Middle frontal gyrus (tissue), 1 donor: Measurements from ENCODE around the gene HMGXB3.

ENCODE experiments used
- DNase-seq: peaks from one replicate; pipeline ENCODE4 v3.0.0-alpha.2; 2015; ENCODE audit warnings: low spot score; ENCODE audit errors: extremely low spot score

HMGXB3 gene

GRCh38 chr5:150085191-150085912 is 84.8 kb downstream of the HMGXB3 start:
- DNase-seq, result no peak

GRCh38 chr5:150085950-150086715 is 85.6 kb downstream of the HMGXB3 start, which contains the start of gene CSF1R:
Gene CSF1R, minus strand, starts transcription at chr5:150086554. Its CDS starts 127 bp downstream, at chr5:150086427.
- no peak for DNase-seq

DNA sequence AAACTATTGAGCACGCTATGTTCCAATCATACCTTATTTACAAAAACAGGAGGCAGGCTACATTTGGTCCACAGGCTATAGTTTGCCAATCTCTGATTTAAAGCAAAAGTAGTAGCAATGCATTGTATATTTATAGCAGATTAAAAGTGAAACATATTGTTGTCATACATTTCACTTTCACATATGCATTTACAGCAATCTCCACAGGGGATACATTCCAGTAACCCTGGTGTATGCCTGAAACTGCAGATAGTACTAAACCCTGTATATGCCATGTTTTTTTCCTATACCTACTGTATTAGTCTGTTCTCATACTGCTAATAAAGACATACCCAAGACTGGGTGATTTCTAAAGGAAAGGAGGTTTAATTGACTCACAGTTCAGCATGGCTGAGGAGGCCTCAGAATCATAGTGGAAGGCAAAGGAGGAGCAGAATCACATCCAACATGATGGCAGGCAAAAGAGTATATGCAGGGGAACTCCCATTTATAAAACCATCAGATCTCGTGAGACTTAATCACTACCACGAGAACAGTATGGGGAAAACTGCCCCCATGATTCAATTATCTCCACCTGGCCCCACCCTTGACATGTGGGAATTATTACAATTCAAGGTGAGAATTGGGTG is 91.7 kb downstream of the HMGXB3 start:
- DNase-seq, result no peak

- no peak for DNase-seq
These were observed 96.6 kb downstream of the HMGXB3 start for GRCh38 chr5:150097152-150097551.

DNA sequence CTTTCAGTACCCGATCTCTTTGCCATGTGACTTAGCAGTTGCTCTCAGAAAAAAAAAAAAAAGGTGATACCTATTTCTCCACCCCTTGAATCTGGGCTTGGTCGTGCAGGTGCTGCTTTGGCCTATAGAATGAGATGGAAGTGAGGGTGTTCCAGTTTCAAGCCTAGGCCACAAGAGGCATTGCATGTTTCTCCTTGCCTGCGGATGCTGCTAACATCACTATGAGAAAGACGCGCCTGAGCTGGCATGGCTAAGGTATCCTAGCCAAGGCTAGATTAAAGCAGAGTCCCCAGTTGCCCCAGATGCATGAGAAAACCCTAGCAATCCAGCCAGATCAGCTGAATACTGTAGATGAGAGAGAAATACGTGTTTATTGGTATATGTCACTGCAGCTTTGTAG is 100.5 kb downstream of the HMGXB3 start:
- DNase-seq, result no peak
